Nephron (organoid): ENCODE results near the gene MACROD2.

Experiments
- H3K27ac Mint-ChIP-seq, 3 experiments: 2 replicates each; pipeline ENCODE4 v1.8.0; 2020; ENCODE audit warnings: mixed read lengths in 3 of 3, mild to moderate bottlenecking in 2 of 3, moderate library complexity in 1 of 3
- H3K27me3 Mint-ChIP-seq: 2 replicates; pipeline ENCODE4 v1.8.0; 2021; ENCODE audit warnings: low read depth, mild to moderate bottlenecking, moderate library complexity, mixed read lengths
- H3K36me3 Mint-ChIP-seq: 2 replicates; pipeline ENCODE4 v1.8.0; 2020; ENCODE audit warnings: low read depth, mixed read lengths
- H3K4me1 Mint-ChIP-seq: 2 replicates; pipeline ENCODE4 v1.8.0; 2020; ENCODE audit warnings: mixed read lengths
- H3K4me3 Mint-ChIP-seq, 3 experiments: 2 replicates each; pipeline ENCODE4 v1.8.0; 2020; ENCODE audit warnings: mild to moderate bottlenecking in 3 of 3, mixed read lengths in 3 of 3, moderate library complexity in 2 of 3
- H3K9me3 Mint-ChIP-seq: 2 replicates; pipeline ENCODE4 v1.8.0; 2020; ENCODE audit warnings: mixed read lengths
- TF ChIP-seq, protein P1 (sequence below), 3 experiments: fragments of 200-600 bp; sonication (generic); IDR thresholded peaks; one replicate each; pipeline ENCODE4 v1.5.0; 2021; ENCODE audit warnings: antibody characterized with exemption in 3 of 3; ENCODE audit not compliant: unreplicated experiment in 3 of 3

Gene MACROD2

DNA sequence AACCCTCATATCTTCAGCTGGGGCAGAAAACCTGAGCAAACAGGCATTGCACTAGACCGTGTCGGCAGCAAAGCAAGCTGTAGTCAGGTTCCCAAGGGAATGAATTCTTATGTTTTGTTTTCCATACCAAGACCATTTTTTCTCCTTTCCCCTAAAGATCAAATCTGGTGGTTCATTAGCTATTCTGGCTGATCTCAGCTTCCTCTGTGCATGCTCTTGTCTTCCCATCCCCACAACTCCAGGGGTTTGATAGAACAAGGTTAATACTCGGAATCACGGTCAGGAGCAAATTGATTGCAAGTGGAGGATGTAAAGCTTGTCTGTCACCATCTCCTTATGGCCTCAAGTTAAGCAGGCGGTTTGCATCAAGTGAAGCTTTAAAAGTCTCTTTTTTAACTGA, 1799.1 kb downstream of the MACROD2 start:
- no peak overlapping the region for H3K4me3 Mint-ChIP-seq
- TF ChIP-seq, protein P1, sequence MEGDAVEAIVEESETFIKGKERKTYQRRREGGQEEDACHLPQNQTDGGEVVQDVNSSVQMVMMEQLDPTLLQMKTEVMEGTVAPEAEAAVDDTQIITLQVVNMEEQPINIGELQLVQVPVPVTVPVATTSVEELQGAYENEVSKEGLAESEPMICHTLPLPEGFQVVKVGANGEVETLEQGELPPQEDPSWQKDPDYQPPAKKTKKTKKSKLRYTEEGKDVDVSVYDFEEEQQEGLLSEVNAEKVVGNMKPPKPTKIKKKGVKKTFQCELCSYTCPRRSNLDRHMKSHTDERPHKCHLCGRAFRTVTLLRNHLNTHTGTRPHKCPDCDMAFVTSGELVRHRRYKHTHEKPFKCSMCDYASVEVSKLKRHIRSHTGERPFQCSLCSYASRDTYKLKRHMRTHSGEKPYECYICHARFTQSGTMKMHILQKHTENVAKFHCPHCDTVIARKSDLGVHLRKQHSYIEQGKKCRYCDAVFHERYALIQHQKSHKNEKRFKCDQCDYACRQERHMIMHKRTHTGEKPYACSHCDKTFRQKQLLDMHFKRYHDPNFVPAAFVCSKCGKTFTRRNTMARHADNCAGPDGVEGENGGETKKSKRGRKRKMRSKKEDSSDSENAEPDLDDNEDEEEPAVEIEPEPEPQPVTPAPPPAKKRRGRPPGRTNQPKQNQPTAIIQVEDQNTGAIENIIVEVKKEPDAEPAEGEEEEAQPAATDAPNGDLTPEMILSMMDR (IDR thresholded peaks at IDR 0.05; ENCODE audit: unreplicated experiment in 3 of 3), result no peak
- no peaks in the 10 kb centered on the region for H3K4me1 Mint-ChIP-seq
- H3K36me3 Mint-ChIP-seq, result no peaks in the 10 kb centered on the region
- H3K27ac Mint-ChIP-seq, result peak overlapping the region in 1 of 3 experiments; percentile 37
- no peaks in the 10 kb centered on the region for H3K27me3 Mint-ChIP-seq
- no peaks in the 10 kb centered on the region for H3K9me3 Mint-ChIP-seq

DNA sequence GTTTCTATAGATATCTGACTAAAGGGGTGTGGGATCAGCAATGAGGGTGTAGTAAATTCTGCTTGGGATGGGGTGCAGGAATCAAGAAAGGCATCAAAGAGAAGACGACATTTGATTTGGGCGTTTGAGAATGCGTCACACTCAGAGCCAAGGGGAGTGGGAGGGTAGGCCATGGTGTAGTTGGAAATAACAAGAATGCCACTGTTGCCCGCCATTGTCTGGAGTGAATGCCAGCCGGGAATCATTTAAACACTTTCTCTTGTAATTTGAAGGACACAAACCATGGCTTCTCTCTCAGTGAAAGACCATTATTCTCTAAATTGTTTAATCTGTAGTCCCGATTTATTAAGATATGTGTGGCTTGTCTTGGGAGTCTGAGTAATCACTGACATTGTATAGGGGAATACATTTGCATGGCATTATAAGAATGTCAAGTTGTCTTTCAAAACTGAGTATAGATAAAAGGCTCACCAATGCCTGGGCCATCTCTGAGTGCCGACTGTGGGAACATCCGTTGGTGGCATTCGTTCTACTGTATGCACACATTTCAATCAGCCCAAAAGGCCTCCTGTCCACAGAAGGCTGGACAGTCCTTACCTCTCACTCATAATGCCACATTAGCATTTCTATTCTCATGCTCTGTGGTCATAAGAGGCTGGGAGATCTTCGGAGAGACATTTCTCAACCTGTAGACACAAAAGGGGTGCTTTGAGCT, 1800.1 kb downstream of the MACROD2 start:
- peaks cover 4% of the 10 kb centered on the region for H3K9me3 Mint-ChIP-seq
- H3K27me3 Mint-ChIP-seq, result no peaks in the 10 kb centered on the region
- H3K27ac Mint-ChIP-seq, result no peak overlapping the region
- TF ChIP-seq, protein P1 (IDR thresholded peaks at IDR 0.05; ENCODE audit: unreplicated experiment in 3 of 3), result no peak
- no peaks in the 10 kb centered on the region for H3K4me1 Mint-ChIP-seq
- no peak overlapping the region for H3K4me3 Mint-ChIP-seq
- no peaks in the 10 kb centered on the region for H3K36me3 Mint-ChIP-seq

DNA sequence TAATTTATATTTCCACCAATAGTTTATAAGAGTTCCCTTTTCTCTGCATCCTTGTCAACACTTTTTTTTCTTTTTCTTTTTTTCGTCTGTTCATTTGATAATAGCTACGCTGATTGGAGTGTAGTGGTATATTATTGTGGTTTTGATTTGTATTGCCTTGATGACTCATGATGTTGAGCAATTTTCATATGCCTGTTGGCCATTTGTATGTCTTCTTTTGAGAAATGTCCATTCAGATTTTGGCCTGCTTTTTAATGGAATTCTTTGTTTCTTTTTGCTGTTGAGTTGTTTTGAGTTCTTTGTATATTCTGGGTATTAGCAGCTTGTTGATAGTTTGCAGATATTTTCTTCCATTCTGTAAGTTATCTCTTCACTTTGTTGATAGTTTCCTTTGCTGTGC, 1804.6 kb downstream of the MACROD2 start:
- TF ChIP-seq, protein P1 (IDR thresholded peaks at IDR 0.05; ENCODE audit: unreplicated experiment in 3 of 3), result no peak
- H3K36me3 Mint-ChIP-seq, result no peaks in the 10 kb centered on the region

GRCh38 chr20:15802020-15802419, 1806.7 kb downstream of the MACROD2 start:
- Mint-ChIP-seq H3K9me3 (peaks cover 4% of the 10 kb centered on the region), H3K27ac (no peak overlapping the region), H3K4me1 (peaks cover 6% of the 10 kb centered on the region), H3K36me3 (no peaks in the 10 kb centered on the region), H3K4me3 (no peak overlapping the region), H3K27me3 (no peaks in the 10 kb centered on the region)
- TF ChIP-seq, protein P1 (IDR thresholded peaks at IDR 0.05; ENCODE audit: unreplicated experiment in 3 of 3), result no peak

More for the DNA sequence above, 1804.6 kb downstream of the MACROD2 start:
- Mint-ChIP-seq H3K9me3 (peaks cover 4% of the 10 kb centered on the region), H3K4me3 (no peak overlapping the region), H3K27ac (no peak overlapping the region), H3K27me3 (no peaks in the 10 kb centered on the region), H3K4me1 (no peaks in the 10 kb centered on the region)

DNA sequence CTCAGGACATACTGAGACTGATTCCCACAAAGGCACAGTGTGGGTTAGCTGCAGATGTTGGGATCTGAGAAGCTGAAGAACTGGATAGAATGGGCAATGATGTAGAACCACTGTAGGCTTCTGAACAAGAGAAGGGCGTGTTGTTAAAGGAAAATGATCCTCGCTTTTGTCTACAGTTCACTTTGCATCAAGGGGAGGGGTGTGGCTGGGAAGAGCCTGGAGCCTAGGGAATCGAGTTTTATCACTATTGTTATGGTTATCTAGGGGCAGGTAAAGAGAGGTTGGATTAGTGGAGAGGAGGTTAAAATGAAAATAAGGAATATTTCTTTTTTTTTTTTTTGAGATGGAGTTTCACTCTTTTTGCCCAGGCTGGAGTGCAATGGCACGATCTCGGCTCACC, 1809.8 kb downstream of the MACROD2 start:
- Mint-ChIP-seq H3K4me1 (peaks cover 6% of the 10 kb centered on the region), H3K27ac (no peak overlapping the region), H3K27me3 (no peaks in the 10 kb centered on the region), H3K4me3 (no peak overlapping the region), H3K36me3 (no peaks in the 10 kb centered on the region), H3K9me3 (peaks cover 9% of the 10 kb centered on the region)
- TF ChIP-seq, protein P1 (IDR thresholded peaks at IDR 0.05; ENCODE audit: unreplicated experiment in 3 of 3), result no peak

- Mint-ChIP-seq H3K4me3 (no peak overlapping the region), H3K27ac (peak overlapping the region; percentile 7 to 50 (median 38)), H3K36me3 (no peaks in the 10 kb centered on the region), H3K9me3 (peaks cover 9% of the 10 kb centered on the region), H3K4me1 (peaks cover 6% of the 10 kb centered on the region), H3K27me3 (no peaks in the 10 kb centered on the region)
- TF ChIP-seq, protein P1 (IDR thresholded peaks at IDR 0.05; ENCODE audit: unreplicated experiment in 3 of 3), result no peak
These were observed 1810.8 kb downstream of the MACROD2 start for GRCh38 chr20:15806105-15806504.
